ENCODE results near the gene ARAF. TPM values are rescaled to one million over a fixed set of nuclear protein-coding genes. Genes with fewer than 3 reads are reported as not detected.

Gene ARAF
- total RNA-seq, 4 donors from 2014 or later: 34.0 to 59.4 (median 45.8) TPM

- TF ChIP-seq CTCF (IDR thresholded peaks at IDR 0.05) (no peak), POLR2A (IDR thresholded peaks at IDR 0.05) (no peak)
- Histone ChIP-seq H3K27ac (no peak overlapping the region), H3K9me3 (no peaks in the 10 kb centered on the region), H3K27me3 (no peaks in the 10 kb centered on the region), H3K4me3 (replicated peaks in 1 of 3) (no peak overlapping the region), H3K36me3 (no peaks in the 10 kb centered on the region), H3K4me1 (no peaks in the 10 kb centered on the region)
- intact Hi-C loops (cut with DNase I): no loop called here
- DNase-seq: no peak
- 78 to 79% methylated on average over 3 to 9 of the region's 11 CpGs for WGBS, 2 donors
Observed at GRCh38 chrX:47586043-47586787, 25.2 kb downstream of the ARAF start.

- no peak for DNase-seq
- WGBS, 2 donors: 57 to 59% methylated on average over 4 of the region's 4 CpGs
- H3K9me3 ChIP-seq: no peaks in the 10 kb centered on the region
- H3K36me3 ChIP-seq: no peaks in the 10 kb centered on the region
- no peak overlapping the region for H3K4me3 ChIP-seq (replicated peaks in 1 of 3)
- H3K4me1 ChIP-seq: no peaks in the 10 kb centered on the region
- TF ChIP-seq POLR2A (IDR thresholded peaks at IDR 0.05): no peak
- no peak for TF ChIP-seq CTCF (IDR thresholded peaks at IDR 0.05)
- H3K27ac ChIP-seq: no peak overlapping the region
- H3K27me3 ChIP-seq: no peaks in the 10 kb centered on the region
- intact Hi-C loops (cut with DNase I): no loop called here
Observed at GRCh38 chrX:47587091-47587891, 26.3 kb downstream of the ARAF start.

- no peaks in the 10 kb centered on the region for H3K27me3 ChIP-seq
- no peaks in the 10 kb centered on the region for H3K9me3 ChIP-seq
- no peak overlapping the region for H3K4me3 ChIP-seq (replicated peaks in 1 of 3)
- H3K27ac ChIP-seq: no peak overlapping the region
- DNase-seq: no peak
- TF ChIP-seq POLR2A (IDR thresholded peaks at IDR 0.05) (no peak), CTCF (IDR thresholded peaks at IDR 0.05) (no peak)
- WGBS, 2 donors: 63 to 90% methylated on average over 4 to 11 of the region's 16 CpGs
- intact Hi-C loops (cut with DNase I): no loop called here
- no peaks in the 10 kb centered on the region for H3K4me1 ChIP-seq
- no peaks in the 10 kb centered on the region for H3K36me3 ChIP-seq
Observed at GRCh38 chrX:47587906-47588735, 27.1 kb downstream of the ARAF start.

GRCh38 chrX:47590984-47591383 lies 30.0 kb downstream of the ARAF start:
- Histone ChIP-seq H3K27me3 (no peaks in the 10 kb centered on the region), H3K4me3 (replicated peaks in 1 of 3) (no peak overlapping the region), H3K9me3 (no peaks in the 10 kb centered on the region), H3K36me3 (no peaks in the 10 kb centered on the region), H3K27ac (no peak overlapping the region), H3K4me1 (no peaks in the 10 kb centered on the region)
- WGBS, 2 donors: 87 to 97% methylated on average over 5 of the region's 5 CpGs
- no peak for DNase-seq
- intact Hi-C loops (cut with DNase I): no loop called here
- TF ChIP-seq CTCF (IDR thresholded peaks at IDR 0.05) (no peak), POLR2A (IDR thresholded peaks at IDR 0.05) (no peak)
